ENCODE results near the gene TMEM269.
"Not testable (repeated sequence)": the region's sequence is repeated elsewhere in the genome, so short reads cannot be mapped to it uniquely, and the experiment has no call there.

Gene TMEM269

GRCh38 chr1:42748021-42748420, 36.8 kb upstream of the TMEM269 start:
- no peak for DNase-seq (ENCODE audit: low read depth)

DNA sequence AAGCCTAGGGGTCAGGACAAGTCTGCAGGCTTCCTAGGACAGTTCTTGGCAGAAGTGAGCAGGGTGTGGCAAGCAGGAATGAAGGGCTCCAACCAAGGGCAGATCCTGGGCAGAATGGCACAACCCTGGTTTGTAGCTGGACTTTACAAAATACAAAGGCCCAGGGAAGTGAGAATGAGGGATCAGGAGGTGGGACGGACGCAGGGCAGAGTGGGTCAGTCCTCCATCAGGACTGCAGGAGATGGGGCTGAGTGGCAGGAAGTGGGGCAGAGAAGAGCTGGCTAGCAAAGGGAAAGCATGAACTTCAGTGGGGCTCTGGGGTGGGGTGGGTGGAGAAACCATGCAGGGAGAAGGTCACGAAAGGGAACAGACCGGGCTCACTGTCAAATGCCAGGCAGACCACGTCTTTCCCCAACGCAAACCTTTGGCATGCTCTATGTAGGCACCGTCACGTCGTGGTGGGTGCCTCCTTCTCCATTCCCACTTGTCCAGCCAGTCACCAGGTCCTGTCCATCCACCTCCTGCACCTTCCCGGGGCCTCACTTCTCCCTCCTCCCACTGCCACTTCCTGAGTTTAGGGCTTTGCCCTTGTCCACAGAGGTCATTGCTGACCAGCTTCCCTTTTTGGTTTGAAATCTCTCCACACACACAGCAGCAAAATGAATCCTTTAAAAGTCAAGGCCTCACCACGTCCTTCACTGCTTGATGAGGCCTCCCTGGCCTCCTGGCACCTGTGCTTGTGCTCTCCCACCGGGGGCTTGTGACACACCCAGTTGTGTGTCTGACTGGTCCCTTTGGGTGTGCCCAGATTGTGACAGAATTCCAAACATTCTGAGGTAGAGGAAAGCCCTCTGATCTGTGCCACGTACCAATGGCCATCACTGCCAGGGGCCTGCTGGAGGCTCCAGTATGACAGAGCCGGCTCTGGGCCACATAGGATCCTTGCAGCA, 36.1 kb upstream of the TMEM269 start:
- DNase-seq (ENCODE audit: low read depth): no peak

DNA sequence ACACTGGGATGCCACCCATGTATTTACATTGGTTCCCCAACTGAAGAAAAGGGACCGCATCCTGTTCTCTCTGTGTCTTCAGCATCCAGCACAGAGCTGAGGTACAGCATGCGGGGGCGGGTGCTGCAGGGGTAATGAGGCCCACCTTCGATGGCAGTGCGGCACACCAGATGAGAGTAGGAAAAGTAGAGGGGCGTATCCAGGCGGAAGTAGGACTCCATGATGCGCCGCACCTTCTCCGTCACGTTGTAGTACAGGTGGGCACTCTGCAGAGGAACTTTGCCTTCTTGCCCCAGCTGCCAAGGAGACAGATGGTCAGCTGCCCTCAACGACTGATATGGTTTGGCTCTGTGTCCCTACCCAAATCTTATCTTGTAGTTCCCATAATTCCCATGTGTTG, 34.8 kb upstream of the TMEM269 start:
- no peak for DNase-seq (ENCODE audit: low read depth)

DNA sequence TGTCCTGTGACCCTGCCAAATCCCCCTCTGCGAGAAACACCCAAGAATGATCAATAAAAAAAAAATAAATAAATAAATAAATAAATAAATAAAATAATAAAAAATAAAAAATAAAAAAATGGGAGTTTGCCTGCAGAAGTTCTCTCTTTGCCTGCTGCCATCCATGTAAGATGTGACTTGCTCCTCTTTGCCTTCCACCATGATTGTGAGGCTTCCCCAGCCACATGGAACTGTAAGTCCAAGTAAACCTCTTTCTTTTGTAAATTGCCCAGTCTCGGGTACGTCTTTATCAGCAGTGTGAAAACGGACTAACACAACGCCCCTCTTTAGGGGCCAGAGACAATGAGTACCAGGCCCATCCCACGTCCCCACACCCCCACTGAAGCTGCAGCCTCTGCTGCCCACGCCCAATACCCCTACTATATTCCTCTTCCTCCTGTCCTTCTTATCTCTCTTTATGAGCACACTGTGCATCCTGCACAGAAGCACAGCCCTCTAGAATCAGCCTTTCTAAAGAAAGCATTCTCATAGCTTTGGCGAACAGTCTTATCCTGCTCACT, 33.2 kb upstream of the TMEM269 start:
- DNase-seq (ENCODE audit: low read depth): not testable (repeated sequence)

- DNase-seq (ENCODE audit: low read depth): no peak
Observed at GRCh38 chr1:42752284-42752683, 32.5 kb upstream of the TMEM269 start.

- peak; percentile 62 for DNase-seq (ENCODE audit: low read depth)
Observed at GRCh38 chr1:42753070-42753469, 31.7 kb upstream of the TMEM269 start.

DNA sequence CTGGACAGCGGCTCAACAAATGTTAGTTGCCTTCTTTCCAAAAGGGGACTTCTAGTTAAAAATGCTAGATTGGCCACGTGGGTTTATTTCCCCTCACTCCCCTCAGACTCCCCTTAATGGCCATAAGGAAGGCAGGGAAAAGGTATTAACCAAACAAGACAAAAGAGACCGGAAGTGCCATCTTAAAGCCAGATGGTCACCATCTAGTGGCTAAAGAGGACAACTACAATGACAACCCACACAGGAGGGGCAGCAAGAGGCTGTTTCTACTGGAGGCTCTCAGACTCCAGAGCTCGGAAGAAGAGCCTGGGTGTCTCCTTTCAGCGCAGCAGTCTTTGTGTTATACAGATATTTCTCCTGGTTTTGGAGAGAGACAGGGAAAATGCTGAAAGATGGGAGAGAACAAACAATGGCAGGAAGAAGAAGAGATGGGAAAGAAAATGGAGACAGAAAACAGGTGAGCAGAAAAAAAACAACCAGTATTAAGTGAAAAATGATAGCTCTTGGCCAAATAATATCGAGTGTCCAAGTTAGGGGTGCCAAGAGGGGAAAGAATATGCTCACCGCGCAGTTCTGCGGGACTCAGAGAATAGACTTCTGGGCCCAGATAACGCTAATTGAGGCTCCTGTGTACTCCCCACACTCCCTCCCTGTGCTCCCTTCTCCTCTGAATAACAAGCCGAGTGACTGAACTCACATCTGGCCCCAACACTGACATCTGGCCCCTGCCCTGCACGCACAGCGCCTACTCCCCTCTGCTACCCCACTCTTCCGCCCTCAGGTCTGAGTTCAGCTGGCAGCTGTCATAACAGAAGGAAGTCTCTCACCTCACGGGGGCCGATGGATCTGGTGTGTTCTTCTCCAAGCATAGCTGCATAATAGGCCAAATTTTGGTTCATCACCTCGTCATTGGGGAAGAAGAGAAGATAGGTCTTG, 27.6 kb upstream of the TMEM269 start:
- DNase-seq (ENCODE audit: low read depth): peak; percentile 80

DNA sequence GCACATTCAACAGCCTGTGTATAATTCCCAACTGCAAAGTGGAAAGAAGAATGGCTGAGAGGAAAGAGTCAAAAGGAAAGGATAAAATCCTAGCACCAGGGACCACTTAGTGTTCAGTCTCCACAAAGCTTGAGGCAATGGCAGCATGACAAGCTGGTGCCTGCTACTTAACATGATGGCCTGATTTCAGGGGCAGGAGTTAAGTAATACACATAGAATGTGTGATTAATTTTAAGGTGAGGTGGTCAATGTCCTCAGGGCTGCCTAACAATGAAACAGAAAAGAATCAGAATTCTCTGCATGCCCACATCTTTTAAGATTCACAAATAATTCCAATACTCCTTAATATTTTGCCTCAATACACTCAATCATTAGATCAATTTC, 26.9 kb upstream of the TMEM269 start:
- DNase-seq (ENCODE audit: low read depth): no peak

- DNase-seq (ENCODE audit: low read depth): no peak
Observed at GRCh38 chr1:42758641-42759040, 26.1 kb upstream of the TMEM269 start.

DNA sequence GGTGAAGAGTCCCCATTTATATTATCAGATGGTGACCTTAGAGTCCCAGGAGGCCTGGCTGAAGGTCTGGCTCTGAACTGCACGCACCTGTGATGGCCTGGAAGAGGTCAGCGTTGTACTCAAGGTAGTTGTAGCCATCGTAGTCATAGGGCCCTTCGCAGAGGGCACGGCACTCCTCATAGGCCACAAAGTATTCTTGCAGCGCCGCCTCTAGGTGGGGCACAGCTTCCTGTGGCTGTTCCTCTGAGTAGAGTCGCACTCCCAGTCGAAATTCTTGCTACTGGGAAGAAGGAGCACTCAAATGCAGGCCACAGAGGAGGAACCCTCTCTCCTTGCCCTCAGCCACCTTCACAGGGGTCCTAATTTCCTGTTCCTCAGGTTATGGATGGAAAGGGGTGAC, 25.7 kb upstream of the TMEM269 start:
- no peak for DNase-seq (ENCODE audit: low read depth)

DNA sequence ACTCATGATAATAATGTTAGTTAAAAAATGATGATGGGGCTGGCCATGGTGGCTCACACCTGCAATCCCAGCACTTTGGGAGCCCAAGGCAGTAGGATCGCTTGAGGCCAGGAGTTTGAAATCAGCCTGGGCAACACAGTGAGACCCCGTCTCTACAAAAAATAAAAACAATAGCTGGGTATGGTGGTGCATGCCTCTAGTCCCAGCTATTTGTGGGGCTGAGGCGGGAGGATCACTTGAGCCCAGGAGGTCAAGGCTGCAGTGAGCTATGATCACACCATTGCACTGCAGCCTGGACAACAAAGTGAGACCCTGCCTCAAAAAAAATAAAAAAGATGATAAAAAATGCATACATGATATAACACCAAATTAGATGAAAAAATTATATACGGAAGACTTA, 23.2 kb upstream of the TMEM269 start:
- no peak for DNase-seq (ENCODE audit: low read depth)

DNA sequence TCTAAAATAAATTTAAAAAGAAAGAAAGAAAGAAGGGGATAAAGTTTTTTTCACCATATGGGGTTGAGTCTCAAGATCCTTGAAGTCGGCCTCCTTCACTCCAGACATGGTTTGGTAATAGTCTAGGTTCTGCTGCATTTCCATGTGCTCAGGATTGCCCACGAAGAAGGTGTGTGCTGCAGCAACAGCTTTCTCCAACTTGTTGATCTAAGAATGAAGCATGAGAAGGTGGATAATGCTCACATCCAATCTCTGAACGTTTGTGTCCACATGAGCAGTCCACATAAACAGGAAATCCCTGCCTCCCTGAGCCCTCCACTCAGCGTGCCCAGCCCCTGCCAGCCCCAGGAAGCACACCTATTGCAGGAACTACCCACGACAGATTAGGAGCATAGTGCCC, 22.5 kb upstream of the TMEM269 start:
- DNase-seq (ENCODE audit: low read depth): no peak

GRCh38 chr1:42765269-42765668, 19.5 kb upstream of the TMEM269 start:
- peak; percentile 20 for DNase-seq (ENCODE audit: low read depth)

- peak; percentile 91 for DNase-seq (ENCODE audit: low read depth)
Observed at GRCh38 chr1:42765832-42766740, 18.7 kb upstream of the TMEM269 start.

- DNase-seq (ENCODE audit: low read depth): peak; percentile 99
Observed at GRCh38 chr1:42766741-42767509, 17.9 kb upstream of the TMEM269 start, which contains the start of the genes C1orf50 and P3H1. C1orf50 (plus strand) TSS chr1:42767249; CDS start chr1:42767312, 63 bp downstream. P3H1 (minus strand) TSS chr1:42767028; CDS start chr1:42766971, 57 bp downstream.

DNA sequence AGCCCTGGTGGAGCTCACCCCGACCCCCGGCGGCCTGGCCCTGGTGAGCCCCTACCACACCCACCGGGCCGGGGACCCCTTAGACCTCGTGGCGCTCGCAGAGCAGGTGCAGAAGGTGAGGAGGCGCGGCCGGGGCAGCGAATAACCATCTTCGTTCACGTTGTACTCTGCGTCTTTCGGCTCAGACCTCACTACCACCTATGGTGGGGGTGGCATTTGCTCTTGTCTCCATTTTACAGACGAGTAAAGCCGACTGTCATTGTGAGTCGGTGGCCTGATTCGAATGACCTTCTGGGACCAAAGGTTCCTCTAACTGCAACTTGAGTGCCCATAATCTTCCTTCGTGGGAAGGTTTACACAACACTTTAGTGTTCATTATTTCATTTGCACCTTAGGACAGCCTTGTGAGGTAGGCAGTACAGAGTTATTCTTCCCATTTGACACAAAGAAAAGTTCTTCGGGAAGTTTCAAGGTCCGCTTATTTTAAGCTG, 17.2 kb upstream of the TMEM269 start:
- no peak for DNase-seq (ENCODE audit: low read depth)

DNA sequence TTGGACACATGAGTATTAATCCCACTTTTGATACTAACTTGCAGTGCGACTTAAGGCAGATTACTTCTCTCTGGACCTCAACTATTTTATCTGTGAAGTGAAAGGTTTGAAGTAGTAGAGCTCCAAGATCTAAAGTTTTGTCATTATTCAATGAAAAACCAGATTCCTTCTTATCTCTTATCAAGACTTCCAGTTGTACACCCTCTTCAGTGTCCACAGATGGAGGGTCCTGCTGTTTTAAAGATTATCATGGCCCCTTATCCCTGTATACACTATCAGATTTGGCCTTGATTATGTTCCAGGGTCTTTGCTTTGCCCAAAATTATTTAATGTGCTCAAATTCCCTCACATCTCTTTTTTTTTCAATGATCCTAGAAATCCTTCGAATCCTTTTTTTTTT, 16.6 kb upstream of the TMEM269 start:
- DNase-seq (ENCODE audit: low read depth): no peak

DNA sequence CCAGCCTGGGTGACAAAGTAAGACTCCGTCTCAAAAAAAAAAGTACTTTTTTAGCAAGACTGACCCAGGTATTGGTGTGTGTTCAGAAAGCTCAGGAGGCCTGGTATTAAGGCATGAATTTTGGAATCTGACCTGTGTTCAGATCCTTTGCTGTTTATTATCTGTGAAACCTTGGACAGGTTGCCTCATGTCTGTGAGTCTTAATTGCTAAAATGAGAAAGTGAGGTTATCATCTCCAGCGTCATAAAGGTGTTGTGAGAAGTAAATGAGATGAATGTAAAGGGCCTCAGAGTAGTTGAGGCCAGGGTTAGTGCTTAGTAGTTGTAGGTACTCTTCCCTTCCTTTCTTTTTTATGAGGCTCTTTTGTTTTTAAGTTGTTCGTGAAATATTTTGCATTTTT, 15.0 kb upstream of the TMEM269 start:
- no peak for DNase-seq (ENCODE audit: low read depth)

GRCh38 chr1:42773420-42773819, 11.4 kb upstream of the TMEM269 start:
- no peak for DNase-seq (ENCODE audit: low read depth)

DNA sequence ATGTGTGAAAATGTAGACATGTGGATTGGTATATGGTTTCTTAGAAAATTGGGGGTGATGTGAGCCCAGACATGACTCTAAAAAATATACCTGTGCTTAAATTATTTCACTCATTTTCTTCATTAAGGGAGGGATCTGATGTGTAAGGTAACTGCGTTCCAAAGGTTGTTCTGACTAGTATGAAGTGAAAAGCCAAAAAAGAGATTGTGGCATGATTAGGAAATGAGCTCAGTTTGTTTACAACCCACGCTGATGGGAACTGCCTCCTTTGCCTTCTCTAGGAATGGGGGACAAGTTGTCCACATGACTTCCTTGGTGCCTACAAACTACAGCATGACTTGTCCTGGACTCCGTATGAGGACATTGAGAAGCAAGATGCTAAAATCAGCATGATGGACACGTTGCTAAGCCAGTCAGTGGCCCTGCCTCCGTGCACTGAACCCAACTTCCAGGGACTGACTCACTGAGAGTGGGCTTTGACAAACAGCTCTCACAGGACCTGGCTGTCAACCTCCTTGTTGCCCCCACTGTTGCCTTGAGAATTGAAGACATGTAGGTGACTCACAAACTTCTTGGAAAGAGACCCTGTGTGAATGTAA, 9.8 kb upstream of the TMEM269 start:
- DNase-seq (ENCODE audit: low read depth): no peak
